Measurements from ENCODE around the gene PRKG1.

The PRKG1 gene

DNA sequence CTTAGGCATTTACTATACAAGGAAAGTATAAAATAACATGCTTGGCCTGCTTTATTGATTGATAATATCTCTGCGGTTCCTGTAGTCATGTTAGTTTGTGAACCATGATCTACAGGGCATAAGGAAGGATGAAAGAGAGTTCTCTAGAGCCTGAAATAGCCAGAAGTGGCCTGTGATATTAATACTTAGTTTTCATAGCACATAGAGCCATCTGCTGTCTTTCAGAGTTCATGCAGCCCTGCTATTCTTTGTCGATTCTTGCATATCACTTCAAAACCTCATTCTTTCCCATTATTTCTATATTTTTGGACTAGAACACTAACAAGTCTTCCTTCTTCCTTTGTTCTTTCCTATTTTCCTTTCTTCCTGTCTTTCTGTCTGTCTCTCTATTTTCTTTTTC lies 26.4 kb upstream of the PRKG1 start:
- no peak overlapping the region for H3K27ac ChIP-seq (ENCODE audit: low read depth, low read length)
- no peaks in the 10 kb centered on the region for H3K9me3 ChIP-seq (ENCODE audit: insufficient read depth, low read length)
- H3K4me2 ChIP-seq (ENCODE audit: low read depth, low read length, poor library complexity, severe bottlenecking), result no peak overlapping the region
- no peaks in the 10 kb centered on the region for H4K20me1 ChIP-seq (ENCODE audit: low read depth, low read length)
- no peak overlapping the region for H2AFZ ChIP-seq (ENCODE audit: low read depth, low read length, severe bottlenecking)
- TF ChIP-seq EZH2phosphoT487 (conservative IDR thresholded peaks at IDR 0.05; ENCODE audit: low read length), result no peak
- no peaks in the 10 kb centered on the region for H3K79me2 ChIP-seq (ENCODE audit: insufficient read depth, low read length)
- H3K27me3 ChIP-seq (ENCODE audit: low read length), result no peaks in the 10 kb centered on the region
- H3K9ac ChIP-seq (ENCODE audit: low read length), result no peak overlapping the region
- H3K36me3 ChIP-seq (ENCODE audit: low read length), result no peaks in the 10 kb centered on the region
- no peaks in the 10 kb centered on the region for H3F3A ChIP-seq (ENCODE audit: insufficient read depth)
- H3K9me2 ChIP-seq (replicated peaks; ENCODE audit: insufficient read depth, low read length), result no peaks in the 10 kb centered on the region
- no peak overlapping the region for H3K4me3 ChIP-seq (ENCODE audit: insufficient read depth, low read length, poor library complexity, severe bottlenecking)

DNA sequence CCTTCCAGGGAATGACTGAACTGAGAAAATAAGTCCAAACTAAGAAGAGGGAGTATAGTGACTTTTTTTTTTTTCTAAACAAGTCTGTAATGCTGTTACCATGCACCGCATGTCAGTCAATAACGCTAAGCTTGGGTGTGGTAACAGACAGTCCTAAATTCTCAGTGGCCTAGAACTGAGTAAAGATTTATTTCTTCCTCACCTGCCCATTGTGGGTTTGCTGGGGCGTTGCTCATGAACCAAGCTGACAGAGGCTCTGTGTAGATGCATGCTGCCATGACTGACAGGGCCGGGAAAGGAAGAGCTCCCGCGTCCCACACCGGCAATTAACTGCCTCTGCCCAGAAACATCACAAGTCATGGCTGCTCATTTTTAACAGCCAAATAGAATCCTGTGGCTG lies 25.5 kb upstream of the PRKG1 start:
- no peaks in the 10 kb centered on the region for H3K9me2 ChIP-seq (replicated peaks; ENCODE audit: insufficient read depth, low read length)
- TF ChIP-seq EZH2phosphoT487 (conservative IDR thresholded peaks at IDR 0.05; ENCODE audit: low read length), result no peak
- TF ChIP-seq, protein P1, sequence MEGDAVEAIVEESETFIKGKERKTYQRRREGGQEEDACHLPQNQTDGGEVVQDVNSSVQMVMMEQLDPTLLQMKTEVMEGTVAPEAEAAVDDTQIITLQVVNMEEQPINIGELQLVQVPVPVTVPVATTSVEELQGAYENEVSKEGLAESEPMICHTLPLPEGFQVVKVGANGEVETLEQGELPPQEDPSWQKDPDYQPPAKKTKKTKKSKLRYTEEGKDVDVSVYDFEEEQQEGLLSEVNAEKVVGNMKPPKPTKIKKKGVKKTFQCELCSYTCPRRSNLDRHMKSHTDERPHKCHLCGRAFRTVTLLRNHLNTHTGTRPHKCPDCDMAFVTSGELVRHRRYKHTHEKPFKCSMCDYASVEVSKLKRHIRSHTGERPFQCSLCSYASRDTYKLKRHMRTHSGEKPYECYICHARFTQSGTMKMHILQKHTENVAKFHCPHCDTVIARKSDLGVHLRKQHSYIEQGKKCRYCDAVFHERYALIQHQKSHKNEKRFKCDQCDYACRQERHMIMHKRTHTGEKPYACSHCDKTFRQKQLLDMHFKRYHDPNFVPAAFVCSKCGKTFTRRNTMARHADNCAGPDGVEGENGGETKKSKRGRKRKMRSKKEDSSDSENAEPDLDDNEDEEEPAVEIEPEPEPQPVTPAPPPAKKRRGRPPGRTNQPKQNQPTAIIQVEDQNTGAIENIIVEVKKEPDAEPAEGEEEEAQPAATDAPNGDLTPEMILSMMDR (IDR thresholded peaks at IDR 0.05; ENCODE audit: insufficient read depth, low read length, poor library complexity, severe bottlenecking), result no peak
- no peak overlapping the region for H2AFZ ChIP-seq (ENCODE audit: low read depth, low read length, severe bottlenecking)
- no peaks in the 10 kb centered on the region for H3K27me3 ChIP-seq (ENCODE audit: low read length)
- H3K27ac ChIP-seq (ENCODE audit: low read depth, low read length), result no peak overlapping the region
- H3K4me2 ChIP-seq (ENCODE audit: low read depth, low read length, poor library complexity, severe bottlenecking), result no peak overlapping the region
- no peaks in the 10 kb centered on the region for H3K9me3 ChIP-seq (ENCODE audit: insufficient read depth, low read length)
- no peaks in the 10 kb centered on the region for H3K79me2 ChIP-seq (ENCODE audit: insufficient read depth, low read length)
- no peaks in the 10 kb centered on the region for H3F3A ChIP-seq (ENCODE audit: insufficient read depth)
- H3K36me3 ChIP-seq (ENCODE audit: low read length), result no peaks in the 10 kb centered on the region
- no peaks in the 10 kb centered on the region for H4K20me1 ChIP-seq (ENCODE audit: low read depth, low read length)
- no peak overlapping the region for H3K9ac ChIP-seq (ENCODE audit: low read length)
- H3K4me3 ChIP-seq (ENCODE audit: insufficient read depth, low read length, poor library complexity, severe bottlenecking), result no peak overlapping the region

DNA sequence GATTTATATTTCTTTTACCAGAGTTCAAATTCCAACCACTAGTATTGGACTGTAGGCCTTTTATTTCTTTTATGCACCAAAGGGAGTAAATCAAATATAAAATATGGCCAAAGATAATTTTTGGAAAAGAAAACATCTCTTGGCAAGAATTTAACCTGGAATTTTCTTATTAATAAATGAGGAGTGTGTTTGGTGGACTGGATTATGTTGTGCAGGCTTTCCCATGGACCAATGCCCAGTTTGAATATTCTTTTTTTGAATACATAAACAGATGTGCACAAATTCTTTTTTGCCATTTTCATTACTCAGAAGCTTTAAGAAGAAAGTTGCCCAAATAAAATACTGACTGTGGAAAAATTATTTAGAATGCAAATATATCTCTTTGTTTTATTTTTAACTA lies 22.1 kb upstream of the PRKG1 start:
- Histone ChIP-seq H3K9ac (ENCODE audit: low read length) (no peak overlapping the region), H3K9me3 (ENCODE audit: insufficient read depth, low read length) (no peaks in the 10 kb centered on the region), H3K9me2 (replicated peaks; ENCODE audit: insufficient read depth, low read length) (no peaks in the 10 kb centered on the region), H4K20me1 (ENCODE audit: low read depth, low read length) (no peaks in the 10 kb centered on the region), H3K79me2 (ENCODE audit: insufficient read depth, low read length) (no peaks in the 10 kb centered on the region), H2AFZ (ENCODE audit: low read depth, low read length, severe bottlenecking) (no peak overlapping the region), H3K4me3 (ENCODE audit: insufficient read depth, low read length, poor library complexity, severe bottlenecking) (no peak overlapping the region), H3K27me3 (ENCODE audit: low read length) (no peaks in the 10 kb centered on the region), H3K27ac (ENCODE audit: low read depth, low read length) (no peak overlapping the region), H3K4me2 (ENCODE audit: low read depth, low read length, poor library complexity, severe bottlenecking) (no peak overlapping the region), H3F3A (ENCODE audit: insufficient read depth) (no peaks in the 10 kb centered on the region), H3K36me3 (ENCODE audit: low read length) (no peaks in the 10 kb centered on the region)
- TF ChIP-seq, protein P1 (IDR thresholded peaks at IDR 0.05; ENCODE audit: insufficient read depth, low read length, poor library complexity, severe bottlenecking), result no peak
- TF ChIP-seq EZH2phosphoT487 (conservative IDR thresholded peaks at IDR 0.05; ENCODE audit: low read length), result no peak

DNA sequence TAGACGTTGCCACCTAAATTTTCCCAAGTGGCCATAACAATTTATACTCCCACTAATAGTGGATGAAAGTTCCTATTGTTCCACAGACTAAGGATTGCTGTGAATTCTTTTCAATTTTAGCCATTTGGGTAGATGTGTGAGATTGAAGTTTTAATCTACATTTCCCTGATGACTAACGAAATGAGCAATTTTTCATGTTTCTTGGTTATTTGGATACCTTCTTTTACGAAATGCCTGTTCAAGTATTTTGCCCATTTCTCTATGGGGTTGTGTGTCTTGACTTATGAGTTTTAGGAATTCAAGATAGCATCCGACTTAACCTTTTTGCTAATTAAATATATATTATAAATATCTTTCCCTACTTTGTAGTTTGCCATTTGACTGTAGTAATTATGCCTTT lies 16.4 kb upstream of the PRKG1 start:
- H3K4me3 ChIP-seq (ENCODE audit: insufficient read depth, low read length, poor library complexity, severe bottlenecking), result no peak overlapping the region
- H3F3A ChIP-seq (ENCODE audit: insufficient read depth), result no peaks in the 10 kb centered on the region
- no peak overlapping the region for H3K27ac ChIP-seq (ENCODE audit: low read depth, low read length)
- H3K36me3 ChIP-seq (ENCODE audit: low read length), result no peaks in the 10 kb centered on the region
- H3K27me3 ChIP-seq (ENCODE audit: low read length), result no peaks in the 10 kb centered on the region
- no peaks in the 10 kb centered on the region for H4K20me1 ChIP-seq (ENCODE audit: low read depth, low read length)
- no peaks in the 10 kb centered on the region for H3K9me2 ChIP-seq (replicated peaks; ENCODE audit: insufficient read depth, low read length)
- no peaks in the 10 kb centered on the region for H3K79me2 ChIP-seq (ENCODE audit: insufficient read depth, low read length)
- H2AFZ ChIP-seq (ENCODE audit: low read depth, low read length, severe bottlenecking), result no peak overlapping the region
- H3K9me3 ChIP-seq (ENCODE audit: insufficient read depth, low read length), result no peaks in the 10 kb centered on the region
- H3K4me2 ChIP-seq (ENCODE audit: low read depth, low read length, poor library complexity, severe bottlenecking), result no peak overlapping the region
- no peak overlapping the region for H3K9ac ChIP-seq (ENCODE audit: low read length)
- TF ChIP-seq, protein P1 (IDR thresholded peaks at IDR 0.05; ENCODE audit: insufficient read depth, low read length, poor library complexity, severe bottlenecking), result no peak
- no peak for TF ChIP-seq EZH2phosphoT487 (conservative IDR thresholded peaks at IDR 0.05; ENCODE audit: low read length)
